Fibroblast of skin of left quadriceps (primary cell): ENCODE results near the gene NUB1.

Experiments used
- DNase-seq, 2 experiments: peaks; one replicate each; pipeline ENCODE4 v3.0.0-alpha.2; 2013; ENCODE audit warnings: low read depth in 2 of 2

NUB1 gene

GRCh38 chr7:151404216-151405011 is 62.8 kb downstream of the NUB1 start:
- DNase-seq = no peak

GRCh38 chr7:151405056-151405455 is 63.4 kb downstream of the NUB1 start:
- no peak for DNase-seq

GRCh38 chr7:151405588-151405987 is 64.0 kb downstream of the NUB1 start:
- DNase-seq = no peak

GRCh38 chr7:151406051-151406875 is 64.7 kb downstream of the NUB1 start:
- DNase-seq = no peak

- no peak for DNase-seq
Measured at GRCh38 chr7:151406886-151407583, 65.4 kb downstream of the NUB1 start.

GRCh38 chr7:151408498-151408838 is 66.9 kb downstream of the NUB1 start:
- no peak for DNase-seq

- no peak for DNase-seq
Measured at GRCh38 chr7:151408839-151409666, 67.4 kb downstream of the NUB1 start.

- DNase-seq = no peak
Measured at GRCh38 chr7:151409667-151410404, 68.2 kb downstream of the NUB1 start, which contains the start of gene WDR86. WDR86 (minus strand) TSS chr7:151410038; CDS start chr7:151409589, 449 bp downstream.

GRCh38 chr7:151410405-151411390 is 69.1 kb downstream of the NUB1 start:
- no peak for DNase-seq

- no peak for DNase-seq
Measured at GRCh38 chr7:151411551-151411950, 69.9 kb downstream of the NUB1 start.

- no peak for DNase-seq
Measured at GRCh38 chr7:151412318-151412717, 70.7 kb downstream of the NUB1 start.

- DNase-seq = no peak
Measured at GRCh38 chr7:151413241-151413640, 71.6 kb downstream of the NUB1 start.

GRCh38 chr7:151415375-151416105 is 73.9 kb downstream of the NUB1 start:
- DNase-seq = peak in 1 of 2 experiments; percentile 12

- DNase-seq = no peak
Measured at GRCh38 chr7:151416112-151416940, 74.7 kb downstream of the NUB1 start.

- DNase-seq = no peak
Measured at GRCh38 chr7:151416941-151417315, 75.3 kb downstream of the NUB1 start.

- no peak for DNase-seq
Measured at GRCh38 chr7:151420144-151420543, 78.5 kb downstream of the NUB1 start.

GRCh38 chr7:151422212-151422611 is 80.6 kb downstream of the NUB1 start:
- no peak for DNase-seq

- DNase-seq = no peak
Measured at GRCh38 chr7:151423226-151423625, 81.6 kb downstream of the NUB1 start.
